HepG2 (cell line): ENCODE measurements around the gene METAP1D. TPM values are rescaled to one million over a fixed set of nuclear protein-coding genes. Genes with fewer than 3 reads are reported as not detected.

Experiments used
- ATM ChIP-seq: fragments of 450-650 bp; IDR thresholded peaks from 2 replicates; pipeline ENCODE4 v1.7.1; 2017; ENCODE audit warnings: mild to moderate bottlenecking, borderline replicate concordance
- CERS6 ChIP-seq: sonication (generic); formaldehyde crosslinking; IDR thresholded peaks from 2 replicates; pipeline ENCODE4 v1.5.0; 2020; ENCODE audit warnings: missing genetic modification reagents
- GABPA ChIP-seq, 2 experiments: IDR thresholded peaks; 2 replicates each; pipeline ENCODE4 v1.6.1; 2011 to 2016; ENCODE audit warnings: low read depth in 2 of 2, low read length in 1 of 2, missing biosample characterization in 1 of 2, missing genetic modification characterization in 1 of 2
- GATAD1 ChIP-seq: IDR thresholded peaks from 2 replicates; pipeline ENCODE4 v1.6.1; 2016; ENCODE audit warnings: missing genetic modification reagents, missing compliant biosample characterization
- JUN ChIP-seq: sonication (generic); formaldehyde crosslinking; IDR thresholded peaks from 2 replicates; pipeline ENCODE4 v1.4.0; 2020; ENCODE audit warnings: mild to moderate bottlenecking, missing genetic modification reagents
- LCORL ChIP-seq, 2 experiments: fragments of 450-650 bp in 1 of 2; sonication (generic) in 1 of 2; formaldehyde crosslinking in 1 of 2; IDR thresholded peaks; 2 replicates each; pipeline versions ENCODE4 v1.5.0 to v1.6.1; 2017 to 2020; ENCODE audit warnings: antibody characterized with exemption in 1 of 2, missing genetic modification reagents in 1 of 2
- NPAS2 ChIP-seq: sonication (generic); formaldehyde crosslinking; IDR thresholded peaks from 2 replicates; pipeline ENCODE4 v1.8.0; 2022; ENCODE audit warnings: mild to moderate bottlenecking, missing genetic modification reagents, borderline replicate concordance
- PAF1 ChIP-seq: IDR thresholded peaks from 2 replicates; pipeline ENCODE4 v1.6.1; 2016; ENCODE audit warnings: missing genetic modification reagents, missing compliant biosample characterization
- PBX3 ChIP-seq: sonication (generic); formaldehyde crosslinking; IDR thresholded peaks from 2 replicates; pipeline ENCODE4 v1.8.1; 2023; ENCODE audit warnings: missing genetic modification reagents, inconsistent platforms, borderline replicate concordance
- SP4 ChIP-seq: sonication (generic); formaldehyde crosslinking; IDR thresholded peaks from 2 replicates; pipeline ENCODE4 v1.8.1; 2023; ENCODE audit warnings: mild to moderate bottlenecking, missing genetic modification reagents
- ZBED4 ChIP-seq: sonication (generic); formaldehyde crosslinking; IDR thresholded peaks from 2 replicates; pipeline ENCODE4 v1.4.0; 2020; ENCODE audit warnings: missing genetic modification reagents, borderline replicate concordance
- ZNF17 ChIP-seq: sonication (generic); formaldehyde crosslinking; IDR thresholded peaks from 2 replicates; pipeline ENCODE4 v1.5.0; 2020; ENCODE audit warnings: mild to moderate bottlenecking, missing genetic modification reagents
- ZNF468 ChIP-seq: sonication (generic); formaldehyde crosslinking; IDR thresholded peaks from 2 replicates; pipeline ENCODE4 v1.8.0; 2022; ENCODE audit warnings: mild to moderate bottlenecking, moderate library complexity, missing genetic modification reagents
- ZNF879 ChIP-seq: sonication (generic); formaldehyde crosslinking; IDR thresholded peaks from 2 replicates; pipeline ENCODE4 v1.8.1; 2023; ENCODE audit warnings: missing genetic modification reagents
- polyA plus RNA-seq, 8 experiments: library from polyadenylated mRNA; depleted of rRNA in 3 of 8; stranded (reverse) in 7 of 8; unstranded in 1 of 8; fragments of >200 nt; fragmentation: Illumina TruSeq in 4 of 8; extraction: Trizol in 4 of 8; gene quantifications; 2 replicates each; pipeline versions ENCODE4 v1.2.1 to v1.2.3, GENCODE V29; 2011 to 2016; ENCODE audit warnings: low read depth in 4 of 8, missing spikeins in 1 of 8, mixed read lengths in 1 of 8; ENCODE audit not compliant: insufficient read depth in 1 of 8
- total RNA-seq, 5 experiments: library from RNA; depleted of rRNA; stranded (reverse); fragments of >200 nt; fragmentation: Illumina TruSeq; extraction: Trizol; gene quantifications; 2 replicates each; pipeline ENCODE4 v1.2.3, GENCODE V29; 2016; ENCODE audit warnings: low read depth in 1 of 5
- TF ChIP-seq, protein P1 (sequence below): sonication (generic); formaldehyde crosslinking; IDR thresholded peaks from 2 replicates; pipeline ENCODE4; 2020; ENCODE audit warnings: missing genetic modification reagents, mild to moderate bottlenecking, borderline replicate concordance

METAP1D gene
- total and polyA plus RNA-seq, 2 of the 13 experiments (the other 11 are each of a cell fraction or from before 2014, with no cell fraction given) = 14.7 to 21.6 TPM

DNA sequence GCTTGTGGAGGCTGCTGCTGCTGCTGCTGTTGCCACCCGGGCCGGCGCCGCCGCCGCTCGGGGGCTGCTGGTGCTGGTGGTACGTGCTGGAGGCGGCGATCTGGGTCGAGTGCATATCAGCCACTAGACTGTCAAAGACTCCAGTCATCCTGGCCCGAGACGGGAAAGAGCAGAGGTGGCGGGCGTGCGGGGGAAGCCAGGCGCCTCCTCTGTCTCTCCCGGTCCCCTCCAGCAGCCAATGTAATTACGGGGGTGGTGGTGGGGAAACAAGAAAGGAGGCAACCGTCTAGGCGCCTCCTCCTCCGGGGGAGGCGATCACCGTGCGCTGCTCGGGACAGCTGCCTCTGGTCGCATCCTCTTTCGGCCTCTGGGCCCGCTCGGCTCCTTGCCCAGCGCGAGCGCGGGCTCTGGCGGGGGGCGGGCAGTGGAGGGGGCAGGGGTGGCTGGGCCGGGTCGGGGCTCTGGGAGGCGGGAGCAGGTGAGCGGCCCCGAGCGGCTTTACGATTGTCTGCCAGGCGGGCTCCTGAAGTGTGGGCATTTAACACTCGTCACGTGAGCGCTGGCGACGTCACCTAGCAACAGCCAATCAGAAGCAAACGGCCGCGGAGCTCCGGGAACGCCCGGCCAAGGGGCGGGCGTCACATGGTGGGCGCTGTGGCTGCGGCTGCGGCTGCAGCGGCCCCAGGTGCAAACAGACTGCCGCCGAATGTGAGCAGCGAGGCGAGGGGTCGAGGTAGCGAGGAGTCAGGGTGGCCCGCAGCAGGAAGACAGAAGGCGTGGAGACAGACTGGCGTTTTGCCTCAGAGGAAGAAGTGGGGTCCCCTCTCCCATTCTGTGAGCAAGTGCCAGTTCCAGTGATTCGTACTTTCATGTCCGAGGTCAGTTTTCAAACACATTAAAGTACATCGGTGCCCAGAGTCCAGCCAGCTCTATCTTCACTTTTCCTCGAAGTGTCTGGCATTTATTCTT is 102.9 kb downstream of the METAP1D start, which contains the start of gene DLX2 (continued):
- TF ChIP-seq, protein P1, sequence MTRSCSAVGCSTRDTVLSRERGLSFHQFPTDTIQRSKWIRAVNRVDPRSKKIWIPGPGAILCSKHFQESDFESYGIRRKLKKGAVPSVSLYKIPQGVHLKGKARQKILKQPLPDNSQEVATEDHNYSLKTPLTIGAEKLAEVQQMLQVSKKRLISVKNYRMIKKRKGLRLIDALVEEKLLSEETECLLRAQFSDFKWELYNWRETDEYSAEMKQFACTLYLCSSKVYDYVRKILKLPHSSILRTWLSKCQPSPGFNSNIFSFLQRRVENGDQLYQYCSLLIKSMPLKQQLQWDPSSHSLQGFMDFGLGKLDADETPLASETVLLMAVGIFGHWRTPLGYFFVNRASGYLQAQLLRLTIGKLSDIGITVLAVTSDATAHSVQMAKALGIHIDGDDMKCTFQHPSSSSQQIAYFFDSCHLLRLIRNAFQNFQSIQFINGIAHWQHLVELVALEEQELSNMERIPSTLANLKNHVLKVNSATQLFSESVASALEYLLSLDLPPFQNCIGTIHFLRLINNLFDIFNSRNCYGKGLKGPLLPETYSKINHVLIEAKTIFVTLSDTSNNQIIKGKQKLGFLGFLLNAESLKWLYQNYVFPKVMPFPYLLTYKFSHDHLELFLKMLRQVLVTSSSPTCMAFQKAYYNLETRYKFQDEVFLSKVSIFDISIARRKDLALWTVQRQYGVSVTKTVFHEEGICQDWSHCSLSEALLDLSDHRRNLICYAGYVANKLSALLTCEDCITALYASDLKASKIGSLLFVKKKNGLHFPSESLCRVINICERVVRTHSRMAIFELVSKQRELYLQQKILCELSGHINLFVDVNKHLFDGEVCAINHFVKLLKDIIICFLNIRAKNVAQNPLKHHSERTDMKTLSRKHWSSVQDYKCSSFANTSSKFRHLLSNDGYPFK (CRISPR knock-in tag) = peak; percentile 28; the same call in 1 of the 2 replicates
- TF ChIP-seq PAF1 = no peak
- TF ChIP-seq SP4 = peak; percentile 34; the same call in 1 of the 2 replicates
- TF ChIP-seq JUN (CRISPR knock-in tag) = no peak
- TF ChIP-seq ZBED4 (CRISPR knock-in tag) = peak; percentile 59; the same call in 1 of the 2 replicates
- 0 out of 2 replicates have a peak, but pooled peaks have one; percentile 89 for TF ChIP-seq ZNF17 (CRISPR knock-in tag)
- peak; percentile 92 for TF ChIP-seq ZNF879
- TF ChIP-seq NPAS2 (CRISPR knock-in tag) = no peak
- no peak for TF ChIP-seq ZNF468 (CRISPR knock-in tag)
- 0 out of 2 replicates have a peak, but pooled peaks have one; percentile 68 for TF ChIP-seq CERS6 (CRISPR knock-in tag)
- TF ChIP-seq GABPA (IDR thresholded peaks at IDR 0.05; ENCODE audit: low read depth, low read length) = no peak
- no peak for TF ChIP-seq GABPA (CRISPR knock-in tag; IDR thresholded peaks at IDR 0.05; ENCODE audit: low read depth)
- no peak for TF ChIP-seq ATM
- peak; percentile 56 for TF ChIP-seq GATAD1 (CRISPR knock-in tag)
- TF ChIP-seq LCORL (IDR thresholded peaks at IDR 0.05) = no peak
- TF ChIP-seq LCORL (CRISPR knock-in tag; IDR thresholded peaks at IDR 0.05) = 0 out of 2 replicates have a peak, but pooled peaks have one; percentile 45
- no peak for TF ChIP-seq PBX3
